WTC11 (cell line): ENCODE results near the gene GMEB2. TPM values are rescaled to one million over a fixed set of nuclear protein-coding genes. Genes with fewer than 3 reads are reported as not detected.

Experiments used
- ATAC-seq: fragments of 200-7000 bp; cut with Tn5 transposase; 2 replicates; pipeline ENCODE4 v1.10.0; 2021; ENCODE audit warnings: mild to moderate bottlenecking, moderate library complexity
- CTCF ChIA-PET: fragments of 300-600 bp; sonication (Branson Sonifier 250); formaldehyde crosslinking; loops from one replicate; lab custom pipeline; 2021; ENCODE audit warnings: antibody characterized with exemption; lab: Charles Lee
- POLR2A ChIA-PET: fragments of 350-600 bp; sonication (Branson Sonifier 250); formaldehyde crosslinking; loops from one replicate; lab custom pipeline; 2021; ENCODE audit warnings: antibody characterized with exemption; lab: Charles Lee
- DNase-seq: peaks from one replicate; pipeline ENCODE4 v3.0.0; 2021; ENCODE audit warnings: low spot score
- H3K27ac Mint-ChIP-seq: 2 replicates; pipeline ENCODE4 v1.8.0; 2021; ENCODE audit warnings: mixed read lengths
- H3K27me3 Mint-ChIP-seq: 2 replicates; pipeline ENCODE4 v1.8.0; 2021; ENCODE audit warnings: low read depth, mild to moderate bottlenecking, moderate library complexity, mixed read lengths
- H3K36me3 Mint-ChIP-seq: 2 replicates; pipeline ENCODE4 v1.8.0; 2021; ENCODE audit warnings: mixed read lengths
- H3K4me1 Mint-ChIP-seq: 2 replicates; pipeline ENCODE4 v1.8.0; 2022; ENCODE audit warnings: mixed read lengths
- H3K4me3 Mint-ChIP-seq: 2 replicates; pipeline ENCODE4 v1.8.0; 2021; ENCODE audit warnings: mild to moderate bottlenecking, moderate library complexity, mixed read lengths
- H3K9me3 Mint-ChIP-seq: 2 replicates; pipeline ENCODE4 v1.8.0; 2021; ENCODE audit warnings: mixed read lengths
- ARID4B ChIP-seq: sonication (generic); formaldehyde crosslinking; IDR thresholded peaks from 2 replicates; pipeline ENCODE4 v1.8.0; 2023; ENCODE audit warnings: missing genetic modification reagents, mild to moderate bottlenecking, borderline replicate concordance
- ETV6 ChIP-seq: sonication (generic); formaldehyde crosslinking; IDR thresholded peaks from 2 replicates; pipeline ENCODE4 v1.8.1; 2022; ENCODE audit warnings: mild to moderate bottlenecking, missing genetic modification reagents
- FOXJ3 ChIP-seq: sonication (generic); formaldehyde crosslinking; IDR thresholded peaks from 2 replicates; pipeline ENCODE4 v1.9.0; 2021; ENCODE audit warnings: missing genetic modification reagents, mild to moderate bottlenecking, borderline replicate concordance
- GRHL2 ChIP-seq: fragments of 250-450 bp; sonication (Bioruptor Pico); IDR thresholded peaks from 2 replicates; pipeline ENCODE4 v1.8.0; 2022; ENCODE audit warnings: mild to moderate bottlenecking, moderate library complexity; ENCODE audit not compliant: insufficient replicate concordance, severe bottlenecking
- GTF2I ChIP-seq: fragments of 250-450 bp; sonication (Bioruptor Pico); conservative IDR thresholded peaks from 2 replicates; pipeline ENCODE4 v1.4.0; 2021; ENCODE audit warnings: mild to moderate bottlenecking
- JAZF1 ChIP-seq: fragments of 250-450 bp; sonication (Bioruptor Pico); IDR thresholded peaks from 2 replicates; pipeline ENCODE4 v1.9.0; 2021; ENCODE audit warnings: moderate library complexity, mild to moderate bottlenecking, inconsistent platforms
- JUN ChIP-seq: sonication (generic); formaldehyde crosslinking; IDR thresholded peaks from 2 replicates; pipeline ENCODE4 v1.8.0; 2023; ENCODE audit warnings: mild to moderate bottlenecking, missing genetic modification reagents
- MXD4 ChIP-seq: fragments of 250-450 bp; sonication (Bioruptor Pico); IDR thresholded peaks from 2 replicates; pipeline ENCODE4 v1.8.0; 2021; ENCODE audit warnings: mild to moderate bottlenecking, moderate library complexity, borderline replicate concordance
- NR1H2 ChIP-seq: sonication (generic); formaldehyde crosslinking; IDR thresholded peaks from 2 replicates; pipeline ENCODE4 v1.9.0; 2021; ENCODE audit warnings: mild to moderate bottlenecking, moderate library complexity, missing genetic modification reagents
- NR3C1 ChIP-seq: sonication (generic); formaldehyde crosslinking; conservative IDR thresholded peaks from 2 replicates; pipeline ENCODE4 v1.8.1; 2023; ENCODE audit warnings: low read depth, mild to moderate bottlenecking, missing genetic modification reagents
- RELA ChIP-seq: sonication (generic); formaldehyde crosslinking; IDR thresholded peaks from 2 replicates; pipeline ENCODE4 v1.8.1; 2022; ENCODE audit warnings: missing genetic modification reagents, mild to moderate bottlenecking, borderline replicate concordance
- SMAD3 ChIP-seq: sonication (generic); formaldehyde crosslinking; IDR thresholded peaks from 2 replicates; pipeline ENCODE4 v1.8.0; 2022; ENCODE audit warnings: missing genetic modification reagents, mild to moderate bottlenecking, borderline replicate concordance
- ZMAT4 ChIP-seq: fragments of 250-450 bp; sonication (Bioruptor Pico); IDR thresholded peaks from 2 replicates; pipeline ENCODE4 v1.9.0; 2021; ENCODE audit warnings: mild to moderate bottlenecking
- ZNF219 ChIP-seq: sonication (generic); formaldehyde crosslinking; IDR thresholded peaks from 2 replicates; pipeline ENCODE4 v1.8.0; 2023; ENCODE audit warnings: missing genetic modification reagents, mild to moderate bottlenecking, borderline replicate concordance
- total RNA-seq: library from RNA; stranded (reverse); gene quantifications from 3 replicates; pipeline ENCODE4 v1.2.3, GENCODE V29; 2021
- TF ChIP-seq, protein P1 (sequence below): sonication (generic); formaldehyde crosslinking; IDR thresholded peaks from 2 replicates; pipeline ENCODE4 v1.8.1; 2023; ENCODE audit warnings: mild to moderate bottlenecking, missing genetic modification reagents
- TF ChIP-seq, protein P2 (sequence below): sonication (generic); formaldehyde crosslinking; IDR thresholded peaks from 2 replicates; pipeline ENCODE4 v1.8.1; 2022; ENCODE audit warnings: mild to moderate bottlenecking, missing genetic modification reagents, moderate library complexity, borderline replicate concordance
- TF ChIP-seq, protein P3 (sequence below): fragments of 250-450 bp; sonication (Bioruptor Pico); IDR thresholded peaks from 2 replicates; pipeline ENCODE4 v1.8.0; 2021; ENCODE audit warnings: mild to moderate bottlenecking
- TF ChIP-seq, protein P4 (sequence below): sonication (generic); formaldehyde crosslinking; IDR thresholded peaks from 2 replicates; pipeline ENCODE4 v1.8.1; 2023; ENCODE audit warnings: mild to moderate bottlenecking, missing genetic modification reagents, moderate library complexity
- TF ChIP-seq, protein P5 (sequence below): fragments of 200-600 bp; IDR thresholded peaks from 2 replicates; pipeline ENCODE4 v1.8.0; 2022; ENCODE audit warnings: antibody characterized with exemption

The GMEB2 gene
- total RNA-seq, 1 experiment from 2014 or later = 14.8 TPM

DNA sequence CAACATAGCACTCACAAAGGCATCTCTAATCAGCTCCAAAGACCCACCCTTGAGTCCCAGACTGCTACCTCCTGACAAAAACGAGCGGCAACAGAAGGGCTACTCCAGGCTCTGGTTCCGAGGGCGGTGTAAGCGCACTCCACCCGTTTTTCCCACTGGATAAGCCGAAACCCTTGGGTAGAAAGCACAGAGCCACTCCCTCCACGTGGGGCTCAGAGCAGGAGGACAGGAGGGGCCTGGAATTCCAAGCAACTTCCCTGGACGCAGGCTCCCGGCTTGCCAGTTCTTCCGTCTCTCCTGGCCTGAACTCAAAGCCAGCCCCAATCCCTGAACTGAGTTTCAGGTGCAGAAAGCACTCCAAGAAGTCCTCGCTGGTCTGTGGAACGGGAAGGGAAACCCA lies 7.4 kb downstream of the GMEB2 start (continued):
- TF ChIP-seq ZMAT4 (CRISPR knock-in tag) (no peak), FOXJ3 (CRISPR knock-in tag) (no peak), MXD4 (no peak), GRHL2 (CRISPR knock-in tag) (no peak), GTF2I (CRISPR knock-in tag) (no peak)
- TF ChIP-seq, protein P1, sequence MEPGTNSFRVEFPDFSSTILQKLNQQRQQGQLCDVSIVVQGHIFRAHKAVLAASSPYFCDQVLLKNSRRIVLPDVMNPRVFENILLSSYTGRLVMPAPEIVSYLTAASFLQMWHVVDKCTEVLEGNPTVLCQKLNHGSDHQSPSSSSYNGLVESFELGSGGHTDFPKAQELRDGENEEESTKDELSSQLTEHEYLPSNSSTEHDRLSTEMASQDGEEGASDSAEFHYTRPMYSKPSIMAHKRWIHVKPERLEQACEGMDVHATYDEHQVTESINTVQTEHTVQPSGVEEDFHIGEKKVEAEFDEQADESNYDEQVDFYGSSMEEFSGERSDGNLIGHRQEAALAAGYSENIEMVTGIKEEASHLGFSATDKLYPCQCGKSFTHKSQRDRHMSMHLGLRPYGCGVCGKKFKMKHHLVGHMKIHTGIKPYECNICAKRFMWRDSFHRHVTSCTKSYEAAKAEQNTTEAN (CRISPR knock-in tag) = no peak

GRCh38 chr20:63619086-63619485 lies 7.8 kb downstream of the GMEB2 start:
- peaks cover 43% of the 10 kb centered on the region for H3K36me3 Mint-ChIP-seq
- no peak for ATAC-seq
- POLR2A ChIA-PET = no interaction called here
- H3K27ac Mint-ChIP-seq = no peak overlapping the region
- H3K27me3 Mint-ChIP-seq = no peaks in the 10 kb centered on the region; the same call in 1 of the 2 replicates
- peaks cover 14% of the 10 kb centered on the region for H3K9me3 Mint-ChIP-seq
- peaks cover 7% of the 10 kb centered on the region for H3K4me1 Mint-ChIP-seq
- no peak overlapping the region for H3K4me3 Mint-ChIP-seq
- TF ChIP-seq, protein P2, sequence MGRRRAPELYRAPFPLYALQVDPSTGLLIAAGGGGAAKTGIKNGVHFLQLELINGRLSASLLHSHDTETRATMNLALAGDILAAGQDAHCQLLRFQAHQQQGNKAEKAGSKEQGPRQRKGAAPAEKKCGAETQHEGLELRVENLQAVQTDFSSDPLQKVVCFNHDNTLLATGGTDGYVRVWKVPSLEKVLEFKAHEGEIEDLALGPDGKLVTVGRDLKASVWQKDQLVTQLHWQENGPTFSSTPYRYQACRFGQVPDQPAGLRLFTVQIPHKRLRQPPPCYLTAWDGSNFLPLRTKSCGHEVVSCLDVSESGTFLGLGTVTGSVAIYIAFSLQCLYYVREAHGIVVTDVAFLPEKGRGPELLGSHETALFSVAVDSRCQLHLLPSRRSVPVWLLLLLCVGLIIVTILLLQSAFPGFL (CRISPR knock-in tag) = no peak
- TF ChIP-seq RELA (CRISPR knock-in tag) (no peak), NR1H2 (no peak), SMAD3 (CRISPR knock-in tag) (no peak), NR3C1 (CRISPR knock-in tag) (no peak), ARID4B (CRISPR knock-in tag) (no peak), FOXJ3 (CRISPR knock-in tag) (no peak), JUN (CRISPR knock-in tag) (no peak), ZNF219 (CRISPR knock-in tag) (no peak), ETV6 (no peak), JAZF1 (CRISPR knock-in tag) (no peak)
- TF ChIP-seq, protein P3, sequence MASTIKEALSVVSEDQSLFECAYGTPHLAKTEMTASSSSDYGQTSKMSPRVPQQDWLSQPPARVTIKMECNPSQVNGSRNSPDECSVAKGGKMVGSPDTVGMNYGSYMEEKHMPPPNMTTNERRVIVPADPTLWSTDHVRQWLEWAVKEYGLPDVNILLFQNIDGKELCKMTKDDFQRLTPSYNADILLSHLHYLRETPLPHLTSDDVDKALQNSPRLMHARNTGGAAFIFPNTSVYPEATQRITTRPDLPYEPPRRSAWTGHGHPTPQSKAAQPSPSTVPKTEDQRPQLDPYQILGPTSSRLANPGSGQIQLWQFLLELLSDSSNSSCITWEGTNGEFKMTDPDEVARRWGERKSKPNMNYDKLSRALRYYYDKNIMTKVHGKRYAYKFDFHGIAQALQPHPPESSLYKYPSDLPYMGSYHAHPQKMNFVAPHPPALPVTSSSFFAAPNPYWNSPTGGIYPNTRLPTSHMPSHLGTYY = no peak
- TF ChIP-seq, protein P4, sequence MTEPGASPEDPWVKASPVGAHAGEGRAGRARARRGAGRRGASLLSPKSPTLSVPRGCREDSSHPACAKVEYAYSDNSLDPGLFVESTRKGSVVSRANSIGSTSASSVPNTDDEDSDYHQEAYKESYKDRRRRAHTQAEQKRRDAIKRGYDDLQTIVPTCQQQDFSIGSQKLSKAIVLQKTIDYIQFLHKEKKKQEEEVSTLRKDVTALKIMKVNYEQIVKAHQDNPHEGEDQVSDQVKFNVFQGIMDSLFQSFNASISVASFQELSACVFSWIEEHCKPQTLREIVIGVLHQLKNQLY (CRISPR knock-in tag) = no peak
- TF ChIP-seq, protein P5, sequence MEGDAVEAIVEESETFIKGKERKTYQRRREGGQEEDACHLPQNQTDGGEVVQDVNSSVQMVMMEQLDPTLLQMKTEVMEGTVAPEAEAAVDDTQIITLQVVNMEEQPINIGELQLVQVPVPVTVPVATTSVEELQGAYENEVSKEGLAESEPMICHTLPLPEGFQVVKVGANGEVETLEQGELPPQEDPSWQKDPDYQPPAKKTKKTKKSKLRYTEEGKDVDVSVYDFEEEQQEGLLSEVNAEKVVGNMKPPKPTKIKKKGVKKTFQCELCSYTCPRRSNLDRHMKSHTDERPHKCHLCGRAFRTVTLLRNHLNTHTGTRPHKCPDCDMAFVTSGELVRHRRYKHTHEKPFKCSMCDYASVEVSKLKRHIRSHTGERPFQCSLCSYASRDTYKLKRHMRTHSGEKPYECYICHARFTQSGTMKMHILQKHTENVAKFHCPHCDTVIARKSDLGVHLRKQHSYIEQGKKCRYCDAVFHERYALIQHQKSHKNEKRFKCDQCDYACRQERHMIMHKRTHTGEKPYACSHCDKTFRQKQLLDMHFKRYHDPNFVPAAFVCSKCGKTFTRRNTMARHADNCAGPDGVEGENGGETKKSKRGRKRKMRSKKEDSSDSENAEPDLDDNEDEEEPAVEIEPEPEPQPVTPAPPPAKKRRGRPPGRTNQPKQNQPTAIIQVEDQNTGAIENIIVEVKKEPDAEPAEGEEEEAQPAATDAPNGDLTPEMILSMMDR = no peak
- TF ChIP-seq, all 79 proteins: peak for 0
- no peak for DNase-seq
- CTCF ChIA-PET = no interaction called here
